GM12878 (cell line): ENCODE results near the gene ADM2. TPM values are rescaled to one million over a fixed set of nuclear protein-coding genes. Genes with fewer than 3 reads are reported as not detected.
A peak's percentile ranks its signal among the peaks of the same experiment; 100 is the strongest.

Experiments
- ATAC-seq: fragments of 200-7000 bp; cut with Tn5 transposase; 3 replicates; pipeline ENCODE4 v1.9.1; 2020; ENCODE audit warnings: mild to moderate bottlenecking, moderate library complexity
- BruUV-seq: library from RNA; stranded (reverse); fragments of 400-500 nt; replicated peaks from 2 replicates; lab custom pipeline; 2021; lab: Mats Ljungman, UMichigan
- CTCF ChIA-PET: fragments of 300-600 bp; sonication (Branson Sonifier 250); formaldehyde crosslinking; extraction: SDS; loops from one replicate; lab custom pipeline; 2021; ENCODE audit warnings: inconsistent platforms; lab: Yijun Ruan, JAX
- POLR2A ChIA-PET: fragments of 350-600 bp; formaldehyde crosslinking; extraction: SDS; loops from one replicate; lab custom pipeline; 2021; ENCODE audit warnings: inconsistent platforms; lab: Charles Lee
- RAD21 ChIA-PET: fragments of 300-600 bp; sonication (Branson Sonifier 250); formaldehyde crosslinking; loops from one replicate; lab custom pipeline; 2023; ENCODE audit warnings: antibody characterized with exemption; ENCODE audit not compliant: unreplicated experiment; lab: Charles Lee
- SMC1A ChIA-PET: fragments of 300-600 bp; sonication (Branson Sonifier 250); formaldehyde crosslinking; loops from one replicate; lab custom pipeline; 2023; ENCODE audit not compliant: unreplicated experiment, uncharacterized antibody; lab: Charles Lee
- DNase-seq: peaks from one replicate; pipeline ENCODE4 v3.0.0-alpha.2; 2011; ENCODE audit warnings: low read depth, low spot score
- FAIRE-seq: peaks from 3 replicates; lab custom pipeline; 2011; peaks lifted over from hg19 to GRCh38; lab: Jason Lieb, UNC
- H2AFZ ChIP-seq: 2 replicates; pipeline ENCODE4 v1.6.0; 2011; ENCODE audit warnings: low read depth, low read length, control low read depth; ENCODE audit not compliant: control insufficient read depth
- H3K27ac ChIP-seq: 2 replicates; pipeline ENCODE4 v1.5.1; 2011; ENCODE audit warnings: control low read depth; ENCODE audit not compliant: control insufficient read depth, insufficient read depth
- H3K27me3 ChIP-seq, 2 experiments: replicated peaks in 1 of 2; 2 replicates each; pipeline versions ENCODE4 v1.6.0 to v1.6.1; 2011; ENCODE audit warnings: low read length in 1 of 2; ENCODE audit not compliant: control insufficient read depth in 2 of 2, insufficient read depth in 2 of 2
- H3K36me3 ChIP-seq, 2 experiments: 2 replicates each; pipeline ENCODE4 v1.5.1; 2011; ENCODE audit warnings: low read length in 1 of 2; ENCODE audit not compliant: control insufficient read depth in 2 of 2, insufficient read depth in 2 of 2
- H3K4me1 ChIP-seq: 2 replicates; pipeline ENCODE4 v1.6.1; 2011; ENCODE audit warnings: mild to moderate bottlenecking, low read length, moderate library complexity, mixed read lengths; ENCODE audit not compliant: control insufficient read depth, insufficient read depth
- H3K4me2 ChIP-seq: 2 replicates; pipeline ENCODE4 v1.6.0; 2011; ENCODE audit warnings: control low read depth; ENCODE audit not compliant: control insufficient read depth, insufficient read depth
- H3K4me3 ChIP-seq: fragments of 200-600 bp; sonication (generic); 2 replicates; pipeline ENCODE4 v1.5.1; 2016
- H3K79me2 ChIP-seq: 2 replicates; pipeline ENCODE4 v1.6.0; 2011; ENCODE audit warnings: low read length; ENCODE audit not compliant: control insufficient read depth, insufficient read depth
- H3K9ac ChIP-seq: 2 replicates; pipeline ENCODE4 v1.8.0; 2011; ENCODE audit warnings: low read length, control low read depth, mixed read lengths; ENCODE audit not compliant: control insufficient read depth, insufficient read depth
- H3K9me3 ChIP-seq: replicated peaks from 3 replicates; pipeline ENCODE4 v1.5.1; 2011; ENCODE audit warnings: mild to moderate bottlenecking, low read length; ENCODE audit not compliant: control insufficient read depth, insufficient read depth
- H4K20me1 ChIP-seq: 2 replicates; pipeline ENCODE4 v1.6.0; 2011; ENCODE audit not compliant: control insufficient read depth, insufficient read depth
- CTCF ChIP-seq, 3 experiments: IDR thresholded peaks in 2 of 3; conservative IDR thresholded peaks in 1 of 3; 2 replicates each; pipeline ENCODE4 v1.5.1; 2011; ENCODE audit warnings: low read depth in 3 of 3, low read length in 3 of 3, mild to moderate bottlenecking in 3 of 3, control low read depth in 2 of 3, moderate library complexity in 2 of 3, inconsistent platforms in 1 of 3, mixed read lengths in 1 of 3; ENCODE audit not compliant: control insufficient read depth in 2 of 3, insufficient read depth in 1 of 3; ENCODE audit errors: extremely low read depth in 1 of 3
- POLR2A ChIP-seq: IDR thresholded peaks from 2 replicates; pipeline ENCODE4 v1.6.1; 2011; ENCODE audit warnings: low read depth, mild to moderate bottlenecking, low read length
- RELA ChIP-seq: fragments of 450-650 bp; IDR thresholded peaks from 2 replicates; pipeline ENCODE4 v1.8.0; 2014; ENCODE audit warnings: borderline replicate concordance; ENCODE audit not compliant: partially characterized antibody
- ZBTB40 ChIP-seq: fragments of 450-650 bp; IDR thresholded peaks from 2 replicates; pipeline ENCODE4 v1.6.1; 2016; ENCODE audit warnings: mild to moderate bottlenecking, moderate library complexity, borderline replicate concordance
- WGBS: methylation state at CpG from one replicate; pipeline ENCODE4 v1.1.6; 2016; ENCODE audit warnings: low lambda C conversion rate; ENCODE audit not compliant: insufficient replicate concordance, insufficient coverage; ENCODE audit errors: missing lambda C conversion rate; 5-methylcytosine and 5-hydroxymethylcytosine counted together
- in situ Hi-C: fragments of 300-500 bp; cut with MboI; formaldehyde crosslinking; loops from 9 replicates; pipeline ENCODE4 v1.14.3; 2018; ENCODE audit warnings: mixed read lengths
- intact Hi-C: fragments of 100-400 bp; cut with micrococcal nuclease; formaldehyde crosslinking; loops from one replicate; pipeline ENCODE4 v1.14.2; 2022; ENCODE audit not compliant: unreplicated experiment
- polyA plus RNA-seq, 11 experiments: library from polyadenylated mRNA; depleted of rRNA in 4 of 11; unstranded in 6 of 11; stranded (reverse) in 5 of 11; fragments of >200 nt; fragmentation: Nextera tagmentation in 4 of 11; fragmentation: Illumina TruSeq in 1 of 11; extraction: Ambion mirVana in 4 of 11; extraction: Trizol in 1 of 11; gene quantifications; 1 replicate in 1 of 11; 2 replicates in 10 of 11; pipeline versions ENCODE4 v1.2.1 to v1.2.3, GENCODE V29; 2011 to 2016; ENCODE audit warnings: inconsistent platforms in 2 of 11, missing spikeins in 2 of 11, low read depth in 1 of 11
- total RNA-seq, 4 experiments: library from RNA; depleted of rRNA in 3 of 4; stranded (reverse); fragments of >200 nt in 3 of 4; fragmentation: Illumina TruSeq in 1 of 4; extraction: Trizol in 1 of 4; gene quantifications; 2 replicates each; pipeline versions ENCODE4 v1.2.1 to v1.2.3, GENCODE V29; 2013 to 2021

ADM2 gene
- total and polyA plus RNA-seq, 10 of the 15 experiments (the other 5 are each of a cell fraction or from before 2014, with no cell fraction given) = 0.02 to 0.33 (median 0.12) TPM; not detected in 2

- TF ChIP-seq RELA = no peak
Measured at GRCh38 chr22:50502628-50503474, 21.5 kb downstream of the ADM2 start (continued).

GRCh38 chr22:50503475-50504145, 22.3 kb downstream of the ADM2 start:
- RAD21 ChIA-PET = no interaction called here
- POLR2A ChIA-PET = no interaction called here
- 95% methylated on average over 16 of the region's 26 CpGs for WGBS
- Histone ChIP-seq H2AFZ (no peak overlapping the region), H3K79me2 (peaks cover 17% of the 10 kb centered on the region), H3K9me3 (no peaks in the 10 kb centered on the region), H3K27me3 (no peaks in the 10 kb centered on the region), H3K4me2 (no peak overlapping the region), H4K20me1 (no peaks in the 10 kb centered on the region), H3K9ac (no peak overlapping the region), H3K4me1 (peaks cover 4% of the 10 kb centered on the region), H3K36me3 (peaks cover 4 to 8% of the 10 kb centered on the region in 2 experiments; a peak in 3 of 4 replicates), H3K4me3 (no peak overlapping the region), H3K27ac (no peak overlapping the region)
- DNase-seq (no peak), FAIRE-seq (no peak), ATAC-seq (no peak)
- intact Hi-C loops = no loop called here
- SMC1A ChIA-PET = no interaction called here
- CTCF ChIA-PET = interaction anchor here (0.5 kb wide), 1 partner anchor 52 kb away, joined by 3 read pairs; no protein-coding TSS in a partner anchor
- BruUV-seq = no TSS peak
- no peak for TF ChIP-seq ZBTB40
- TF ChIP-seq POLR2A = no peak
- TF ChIP-seq CTCF (IDR thresholded peaks at IDR 0.05 in 2 of 3, conservative IDR thresholded peaks at IDR 0.05 in 1 of 3; ENCODE audit: control insufficient read depth in 2 of 3, extremely low read depth in 1 of 3, insufficient read depth in 1 of 3, low read depth in 3 of 3, low read length in 3 of 3) = peak in 1 of 3 experiments; percentile 14; a peak in 1 of 6 replicates
- in situ Hi-C loops = no loop called here
